HL-60 (cell line): Measurements from ENCODE around the gene PDCD7.

ENCODE experiments used
- CTCF ChIP-seq: IDR thresholded peaks from one replicate; pipeline ENCODE4 v1.5.1; 2011; ENCODE audit warnings: low read length, control low read depth, inconsistent platforms; ENCODE audit not compliant: insufficient read depth
- POLR2AphosphoS5 ChIP-seq: IDR thresholded peaks from 2 replicates; pipeline ENCODE4 v1.6.1; 2012; ENCODE audit warnings: low read depth
- REST ChIP-seq: IDR thresholded peaks from 2 replicates; pipeline ENCODE4 v1.6.1; 2012; ENCODE audit warnings: low read depth; ENCODE audit not compliant: insufficient replicate concordance

GRCh38 chr15:65095011-65095746 lies 38.4 kb downstream of the PDCD7 start:
- TF ChIP-seq CTCF (no peak), POLR2AphosphoS5 (no peak), REST (no peak)
